Ovary (tissue), 9 donors: Measurements from ENCODE around the gene NLGN1. TPM values are rescaled to one million over a fixed set of nuclear protein-coding genes. Genes with fewer than 3 reads are reported as not detected.

Experiments
- DNase-seq, 5 donors: peaks; one replicate each; pipeline ENCODE4 v3.0.0-alpha.2; 2019 to 2020
- H3K27ac ChIP-seq, 2 donors: fragments of 200-600 bp; one replicate each; pipeline versions ENCODE4 v1.5.1 to v1.8.0; 2019 to 2022
- H3K27me3 ChIP-seq: fragments of 200-600 bp; one replicate; pipeline ENCODE4 v1.8.0; 2022
- H3K36me3 ChIP-seq: fragments of 200-600 bp; sonication (generic); one replicate; pipeline ENCODE4 v1.5.1; 2019
- H3K4me1 ChIP-seq: one replicate; pipeline ENCODE4 v1.8.1; 2013; ENCODE audit warnings: mild to moderate bottlenecking, moderate library complexity; ENCODE audit not compliant: insufficient read depth
- H3K4me3 ChIP-seq: fragments of 200-600 bp; sonication (generic); one replicate; pipeline ENCODE4 v1.5.1; 2017
- H3K9me3 ChIP-seq, 2 donors: fragments of 200-600 bp in 1 of 2; sonication (generic) in 1 of 2; one replicate each; pipeline versions ENCODE4 v1.5.1 to v1.8.1; 2013 to 2019; ENCODE audit warnings: mild to moderate bottlenecking in 1 of 2, moderate library complexity in 1 of 2
- EP300 ChIP-seq: sonication (generic); formaldehyde crosslinking; IDR thresholded peaks from one replicate; pipeline ENCODE4 v1.6.1; 2017; ENCODE audit warnings: antibody characterized with exemption
- POLR2A ChIP-seq: fragments of 450-650 bp; IDR thresholded peaks from one replicate; pipeline ENCODE4 v1.6.1; 2017; ENCODE audit warnings: antibody characterized with exemption, mild to moderate bottlenecking, moderate library complexity
- WGBS, 3 donors: extraction: QIAGEN DNeasy Blood & Tissue Kit in 1 of 3; methylation state at CpG; one replicate each; pipeline versions ENCODE4 v1.1.5 to v1.1.7; 2013 to 2017; 5-methylcytosine and 5-hydroxymethylcytosine counted together
- intact Hi-C, 4 donors: fragments of 100-400 bp; cut with DNase I; formaldehyde crosslinking; loops; one replicate each; pipeline versions ENCODE4 v1.11.0 to v1.15.1; 2022 to 2023
- polyA plus RNA-seq, 2 donors: library from polyadenylated mRNA; stranded (reverse); fragments of 200-250 nt in 1 of 2; fragments of 350-450 nt in 1 of 2; fragmentation: Illumina TruSeq in 1 of 2; extraction: RNeasy Lipid Tissue Mini Kit (QIAGEN cat#74804) in 1 of 2; gene quantifications; one replicate each; pipeline ENCODE4 v1.2.3, GENCODE V29; 2013 to 2014
- total RNA-seq, 7 donors: library from RNA; depleted of rRNA in 2 of 7; stranded (reverse); fragments of >200 nt in 2 of 7; fragmentation: NEBNext Ultra II Directional in 3 of 7; extraction: Animal tissue kit (Norgen Biotek cat#: 25700) in 3 of 7; gene quantifications; one replicate each; pipeline versions ENCODE4 v1.1.0 to v1.2.4, GENCODE V29; 2016 to 2023
- TF ChIP-seq, protein P1 (sequence below), 3 donors: fragments of 450-650 bp in 2 of 3; fragments of 200-600 bp in 1 of 3; IDR thresholded peaks; one replicate each; pipeline versions ENCODE4 v1.5.1 to v1.8.0; 2016 to 2022; ENCODE audit warnings: antibody characterized with exemption in 3 of 3, mild to moderate bottlenecking in 1 of 3
- donor health status: DM: no; HTN: no; CAD: no; lungs with moderate emphysema.
- donor health status: DM: no; HTN: no; CAD: no.
- donor health status: Bipolar disorder and iron deficiency.
- donor health status: DM: yes; HTN: yes; CAD: no.
- donor health status: DM: no; HTN: no; CAD: no.
- donor health status: DM: yes; HTN: yes; CAD: no.

Gene NLGN1
- total and polyA plus RNA-seq, 9 donors: 1.2 to 7.7 (median 4.6) TPM

- intact Hi-C loops: no loop called here
- Histone ChIP-seq H3K27ac (no peak overlapping the region), H3K4me3 (no peak overlapping the region), H3K4me1 (no peaks in the 10 kb centered on the region), H3K9me3 (no peaks in the 10 kb centered on the region), H3K27me3 (no peaks in the 10 kb centered on the region), H3K36me3 (no peaks in the 10 kb centered on the region)
- no peak for DNase-seq
- TF ChIP-seq EP300 (no peak), POLR2A (no peak)
- TF ChIP-seq, protein P1, sequence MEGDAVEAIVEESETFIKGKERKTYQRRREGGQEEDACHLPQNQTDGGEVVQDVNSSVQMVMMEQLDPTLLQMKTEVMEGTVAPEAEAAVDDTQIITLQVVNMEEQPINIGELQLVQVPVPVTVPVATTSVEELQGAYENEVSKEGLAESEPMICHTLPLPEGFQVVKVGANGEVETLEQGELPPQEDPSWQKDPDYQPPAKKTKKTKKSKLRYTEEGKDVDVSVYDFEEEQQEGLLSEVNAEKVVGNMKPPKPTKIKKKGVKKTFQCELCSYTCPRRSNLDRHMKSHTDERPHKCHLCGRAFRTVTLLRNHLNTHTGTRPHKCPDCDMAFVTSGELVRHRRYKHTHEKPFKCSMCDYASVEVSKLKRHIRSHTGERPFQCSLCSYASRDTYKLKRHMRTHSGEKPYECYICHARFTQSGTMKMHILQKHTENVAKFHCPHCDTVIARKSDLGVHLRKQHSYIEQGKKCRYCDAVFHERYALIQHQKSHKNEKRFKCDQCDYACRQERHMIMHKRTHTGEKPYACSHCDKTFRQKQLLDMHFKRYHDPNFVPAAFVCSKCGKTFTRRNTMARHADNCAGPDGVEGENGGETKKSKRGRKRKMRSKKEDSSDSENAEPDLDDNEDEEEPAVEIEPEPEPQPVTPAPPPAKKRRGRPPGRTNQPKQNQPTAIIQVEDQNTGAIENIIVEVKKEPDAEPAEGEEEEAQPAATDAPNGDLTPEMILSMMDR (IDR thresholded peaks at IDR 0.05): no peak
Measured at GRCh38 chr3:173932624-173933023, 535.1 kb downstream of the NLGN1 start.

GRCh38 chr3:173933113-173933512 is 535.6 kb downstream of the NLGN1 start:
- DNase-seq: no peak
- TF ChIP-seq, protein P1 (IDR thresholded peaks at IDR 0.05): no peak
- TF ChIP-seq POLR2A: no peak
- no peak for TF ChIP-seq EP300
- no peaks in the 10 kb centered on the region for H3K9me3 ChIP-seq
- H3K27ac ChIP-seq: no peak overlapping the region
- no peaks in the 10 kb centered on the region for H3K36me3 ChIP-seq
- WGBS, 3 donors: 81 to 94% (median 91%) methylated on average over 1 of the region's 1 CpG
- H3K27me3 ChIP-seq: no peaks in the 10 kb centered on the region
- no peak overlapping the region for H3K4me3 ChIP-seq
- no peaks in the 10 kb centered on the region for H3K4me1 ChIP-seq
- intact Hi-C loops: no loop called here

- no peaks in the 10 kb centered on the region for H3K4me1 ChIP-seq
- no peak overlapping the region for H3K4me3 ChIP-seq
- intact Hi-C loops: no loop called here
- no peaks in the 10 kb centered on the region for H3K9me3 ChIP-seq
- TF ChIP-seq EP300: no peak
- no peak for TF ChIP-seq POLR2A
- TF ChIP-seq, protein P1 (IDR thresholded peaks at IDR 0.05): no peak
- no peaks in the 10 kb centered on the region for H3K36me3 ChIP-seq
- DNase-seq: no peak
- H3K27ac ChIP-seq: no peak overlapping the region
- H3K27me3 ChIP-seq: no peaks in the 10 kb centered on the region
- WGBS, 3 donors: 82 to 92% (median 86%) methylated on average over 2 of the region's 2 CpGs
Measured at GRCh38 chr3:173936316-173936715, 538.8 kb downstream of the NLGN1 start.

- Histone ChIP-seq H3K27me3 (no peaks in the 10 kb centered on the region), H3K36me3 (no peaks in the 10 kb centered on the region)
- TF ChIP-seq, protein P1 (IDR thresholded peaks at IDR 0.05): no peak
Measured at GRCh38 chr3:173938159-173938558, 540.6 kb downstream of the NLGN1 start.

DNA sequence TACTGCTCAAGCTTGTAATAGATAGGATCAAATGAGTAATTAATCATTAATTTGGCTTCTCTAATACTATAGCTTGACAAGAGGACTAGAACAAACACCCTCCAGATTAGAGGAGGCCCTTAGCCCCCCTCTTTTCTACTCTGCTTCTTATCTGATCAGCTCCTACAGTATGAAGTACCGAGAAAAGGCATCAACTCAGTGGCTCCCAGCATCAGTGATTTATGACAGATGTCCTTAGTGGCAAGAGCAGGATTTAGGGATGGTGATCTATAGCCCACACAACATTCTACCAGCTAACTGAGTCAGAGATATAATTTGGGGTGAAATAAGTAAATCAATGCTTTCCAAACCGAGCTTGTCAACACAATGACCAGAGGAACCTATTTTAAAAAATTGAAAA is 541.1 kb downstream of the NLGN1 start:
- H3K27ac ChIP-seq: no peak overlapping the region
- 77 to 86% (median 78%) methylated on average over 2 of the region's 2 CpGs for WGBS, 3 donors
- no peaks in the 10 kb centered on the region for H3K9me3 ChIP-seq
- TF ChIP-seq, protein P1 (IDR thresholded peaks at IDR 0.05): no peak
- TF ChIP-seq POLR2A (no peak), EP300 (no peak)
- H3K27me3 ChIP-seq: no peaks in the 10 kb centered on the region
- intact Hi-C loops: no loop called here
- H3K4me1 ChIP-seq: no peaks in the 10 kb centered on the region
- no peak overlapping the region for H3K4me3 ChIP-seq
- H3K36me3 ChIP-seq: no peaks in the 10 kb centered on the region
- no peak for DNase-seq

More at GRCh38 chr3:173938159-173938558, 540.6 kb downstream of the NLGN1 start:
- intact Hi-C loops: no loop called here
- no peak overlapping the region for H3K27ac ChIP-seq
- 53 to 73% (median 54%) methylated on average over 4 of the region's 4 CpGs for WGBS, 3 donors
- no peak for DNase-seq
- H3K9me3 ChIP-seq: no peaks in the 10 kb centered on the region
- no peak overlapping the region for H3K4me3 ChIP-seq
- no peaks in the 10 kb centered on the region for H3K4me1 ChIP-seq
